ENCODE data around the gene JMJD7.

The JMJD7 gene

DNA sequence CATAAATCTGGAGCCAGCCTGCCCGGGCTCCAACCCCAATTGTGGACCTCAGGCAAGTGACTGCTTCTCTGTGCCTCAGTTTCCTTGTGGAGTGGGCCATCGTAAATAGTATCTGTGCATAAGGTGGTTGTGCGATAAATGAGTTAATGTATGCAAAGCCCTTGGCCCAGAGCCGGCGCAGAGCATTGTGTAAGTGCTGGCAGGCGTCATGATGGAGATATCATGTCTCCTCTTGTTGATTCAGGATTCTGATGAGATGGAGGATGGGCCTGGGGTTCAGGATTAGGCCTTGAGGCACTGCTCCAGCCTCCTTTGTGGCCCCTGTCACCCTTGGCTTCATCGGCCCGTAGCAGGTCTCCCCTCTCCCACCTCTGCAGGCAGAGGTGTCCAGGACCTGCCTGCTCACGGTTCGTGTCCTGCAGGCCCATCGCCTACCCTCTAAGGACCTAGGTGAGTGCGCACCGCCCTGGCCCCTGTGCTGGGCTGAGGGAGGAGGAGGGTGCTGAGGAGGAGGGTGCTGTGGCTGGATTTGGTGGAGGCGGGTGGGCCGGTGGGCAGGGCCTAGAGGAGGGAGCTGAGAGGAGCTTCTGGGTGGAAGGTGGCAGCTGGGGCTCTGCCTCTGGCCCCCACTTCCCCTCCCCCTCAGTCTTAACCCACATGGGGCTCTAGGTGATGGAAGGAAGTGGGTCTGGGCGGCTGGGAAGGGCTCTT, 12.0 kb downstream of the JMJD7 start:
- H3K4me3 ChIP-seq (ENCODE audit: control insufficient read depth, low read depth, low read length), result no peak overlapping the region
- no peak for DNase-seq (ENCODE audit: low read depth)
- TF ChIP-seq, protein P1, sequence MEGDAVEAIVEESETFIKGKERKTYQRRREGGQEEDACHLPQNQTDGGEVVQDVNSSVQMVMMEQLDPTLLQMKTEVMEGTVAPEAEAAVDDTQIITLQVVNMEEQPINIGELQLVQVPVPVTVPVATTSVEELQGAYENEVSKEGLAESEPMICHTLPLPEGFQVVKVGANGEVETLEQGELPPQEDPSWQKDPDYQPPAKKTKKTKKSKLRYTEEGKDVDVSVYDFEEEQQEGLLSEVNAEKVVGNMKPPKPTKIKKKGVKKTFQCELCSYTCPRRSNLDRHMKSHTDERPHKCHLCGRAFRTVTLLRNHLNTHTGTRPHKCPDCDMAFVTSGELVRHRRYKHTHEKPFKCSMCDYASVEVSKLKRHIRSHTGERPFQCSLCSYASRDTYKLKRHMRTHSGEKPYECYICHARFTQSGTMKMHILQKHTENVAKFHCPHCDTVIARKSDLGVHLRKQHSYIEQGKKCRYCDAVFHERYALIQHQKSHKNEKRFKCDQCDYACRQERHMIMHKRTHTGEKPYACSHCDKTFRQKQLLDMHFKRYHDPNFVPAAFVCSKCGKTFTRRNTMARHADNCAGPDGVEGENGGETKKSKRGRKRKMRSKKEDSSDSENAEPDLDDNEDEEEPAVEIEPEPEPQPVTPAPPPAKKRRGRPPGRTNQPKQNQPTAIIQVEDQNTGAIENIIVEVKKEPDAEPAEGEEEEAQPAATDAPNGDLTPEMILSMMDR (IDR thresholded peaks at IDR 0.05; ENCODE audit: control insufficient read depth, insufficient read depth, low read depth, low read length, missing control alignments), result no peak

DNA sequence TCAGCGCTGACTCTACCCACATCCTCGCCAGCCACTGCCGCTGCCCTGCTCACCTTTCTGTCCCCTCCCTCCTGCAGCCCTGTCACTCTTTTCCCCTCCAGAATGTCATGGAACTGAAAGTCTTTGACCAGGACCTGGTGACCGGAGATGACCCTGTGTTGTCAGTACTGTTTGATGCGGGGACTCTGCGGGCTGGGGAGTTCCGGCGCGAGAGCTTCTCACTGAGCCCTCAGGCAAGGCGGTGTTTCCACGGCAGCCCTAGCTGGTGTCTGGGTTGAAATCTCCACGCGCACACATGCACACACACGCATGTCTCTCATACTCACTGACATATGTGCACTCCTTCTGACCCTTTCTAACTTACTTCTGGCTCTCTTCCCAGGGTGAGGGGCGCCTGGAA, 12.8 kb downstream of the JMJD7 start:
- no peak for DNase-seq (ENCODE audit: low read depth)
- no peak overlapping the region for H3K4me3 ChIP-seq (ENCODE audit: control insufficient read depth, low read depth, low read length)
- TF ChIP-seq, protein P1 (IDR thresholded peaks at IDR 0.05; ENCODE audit: control insufficient read depth, insufficient read depth, low read depth, low read length, missing control alignments), result no peak

DNA sequence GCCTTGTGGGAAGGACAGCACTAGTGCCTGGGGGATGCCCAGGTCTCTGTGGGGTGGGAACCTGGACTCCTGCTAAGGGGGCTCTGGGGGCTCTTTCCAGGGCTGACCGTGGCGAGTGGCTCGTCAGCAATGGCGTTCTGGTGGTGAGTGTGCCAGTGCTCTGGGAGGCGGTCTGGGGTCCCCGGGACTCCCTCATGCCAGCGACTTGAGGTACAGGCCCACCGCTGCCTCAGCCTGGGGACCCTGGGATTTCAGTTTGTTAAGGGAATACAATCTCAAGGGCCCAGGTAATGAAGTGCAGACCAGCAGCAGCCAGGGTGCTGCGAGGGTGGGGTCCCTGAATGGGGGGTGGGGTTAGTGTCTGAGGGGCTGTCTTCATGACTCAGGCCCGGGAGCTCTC, 13.2 kb downstream of the JMJD7 start:
- TF ChIP-seq, protein P1 (IDR thresholded peaks at IDR 0.05; ENCODE audit: control insufficient read depth, insufficient read depth, low read depth, low read length, missing control alignments), result no peak
- H3K4me3 ChIP-seq (ENCODE audit: control insufficient read depth, low read depth, low read length), result no peak overlapping the region
- DNase-seq (ENCODE audit: low read depth), result no peak

DNA sequence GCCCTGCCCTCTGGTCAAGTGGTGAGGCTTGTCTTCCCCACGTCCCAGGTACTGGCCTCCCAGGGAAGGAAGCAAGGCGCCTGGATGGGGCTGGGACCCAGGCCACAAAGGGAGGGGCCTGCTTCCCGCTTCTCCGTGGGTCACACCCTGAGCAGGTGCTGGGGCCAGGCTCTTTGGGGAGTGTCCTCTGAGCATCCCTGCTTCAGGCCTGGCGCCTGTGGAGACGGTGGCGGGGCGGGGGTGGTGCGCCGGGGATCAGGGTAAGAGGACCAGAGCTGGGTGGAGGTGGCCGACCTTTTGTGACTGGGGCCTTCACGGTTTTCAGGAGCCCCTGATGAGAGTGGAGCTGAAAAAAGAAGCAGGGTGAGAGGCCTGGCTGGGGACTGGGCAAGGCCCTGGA, 14.3 kb downstream of the JMJD7 start:
- DNase-seq (ENCODE audit: low read depth), result no peak
- TF ChIP-seq, protein P1 (IDR thresholded peaks at IDR 0.05; ENCODE audit: control insufficient read depth, insufficient read depth, low read depth, low read length, missing control alignments), result no peak
- H3K4me3 ChIP-seq (ENCODE audit: control insufficient read depth, low read depth, low read length), result no peak overlapping the region

DNA sequence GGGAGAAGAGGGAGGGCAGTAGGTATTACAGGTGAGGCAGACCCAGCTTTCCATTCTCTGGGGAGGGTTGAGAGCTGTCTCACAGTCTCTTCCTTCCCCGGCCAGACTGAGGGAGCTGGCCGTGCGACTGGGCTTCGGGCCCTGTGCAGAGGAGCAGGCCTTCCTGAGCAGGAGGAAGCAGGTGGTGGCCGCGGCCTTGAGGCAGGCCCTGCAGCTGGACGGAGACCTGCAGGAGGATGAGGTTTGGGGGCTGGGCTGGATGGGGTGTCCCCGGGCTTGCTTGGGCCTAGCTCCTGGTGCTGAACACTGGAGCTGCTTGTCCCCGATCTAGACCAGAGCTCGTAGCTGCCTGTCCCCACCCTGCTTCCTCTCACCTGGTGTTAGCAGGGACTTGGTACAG, 15.7 kb downstream of the JMJD7 start:
- no peak overlapping the region for H3K4me3 ChIP-seq (ENCODE audit: control insufficient read depth, low read depth, low read length)
- TF ChIP-seq, protein P1 (IDR thresholded peaks at IDR 0.05; ENCODE audit: control insufficient read depth, insufficient read depth, low read depth, low read length, missing control alignments), result no peak

DNA sequence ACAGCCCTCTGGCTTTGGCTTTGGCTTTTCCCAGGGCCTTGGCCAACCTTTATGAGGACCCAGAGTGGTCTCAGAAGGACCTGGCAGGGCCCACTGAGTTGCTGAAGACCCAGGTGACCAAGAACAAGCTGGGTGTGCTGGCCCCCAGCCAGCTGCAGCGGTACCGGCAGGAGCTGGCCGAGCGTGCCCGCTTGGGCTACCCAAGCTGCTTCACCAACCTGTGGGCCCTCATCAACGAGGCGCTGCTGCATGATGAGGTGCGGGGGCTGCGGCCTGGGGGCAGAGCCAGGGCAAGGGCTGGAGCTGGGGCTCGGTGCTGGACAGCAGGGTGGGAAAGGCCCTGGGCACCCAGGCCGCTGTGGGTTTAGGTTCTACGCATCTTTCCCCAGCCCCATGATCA, 16.9 kb downstream of the JMJD7 start:
- no peak for DNase-seq (ENCODE audit: low read depth)
- TF ChIP-seq, protein P1 (IDR thresholded peaks at IDR 0.05; ENCODE audit: control insufficient read depth, insufficient read depth, low read depth, low read length, missing control alignments), result no peak
- no peak overlapping the region for H3K4me3 ChIP-seq (ENCODE audit: control insufficient read depth, low read depth, low read length)

More for the DNA sequence above, 15.7 kb downstream of the JMJD7 start:
- DNase-seq (ENCODE audit: low read depth), result no peak

All from AG09309 (cell line).